ENCODE measurements around the gene LAP3.
"Not testable (repeated sequence)": the region's sequence is repeated elsewhere in the genome, so short reads cannot be mapped to it uniquely, and the experiment has no call there.

The LAP3 gene

DNA sequence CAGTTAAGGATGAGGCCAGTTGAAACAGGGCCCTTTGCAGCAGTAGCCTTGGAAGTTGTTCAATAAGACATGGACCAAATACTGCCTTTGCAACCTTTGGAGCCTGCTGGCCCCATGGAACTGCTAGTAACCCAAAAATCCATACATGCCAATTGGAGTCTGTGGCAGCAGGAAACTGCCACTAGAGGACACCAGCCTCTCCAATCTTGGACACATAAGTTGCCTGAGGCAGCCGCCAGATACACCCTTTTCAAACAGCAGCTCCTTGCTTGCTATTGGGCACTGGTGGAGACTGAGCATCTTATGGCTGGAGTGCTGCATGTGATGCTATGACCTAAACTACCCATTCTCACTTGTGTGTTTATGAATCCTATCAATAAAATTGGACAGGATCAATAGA is 14.8 kb upstream of the LAP3 start:
- DNase-seq (ENCODE audit: extremely low spot score) = peak; percentile 23
- ChIA-PET POLR2A (no interaction called here), CTCF (no interaction called here)
- TF ChIP-seq, protein P1, sequence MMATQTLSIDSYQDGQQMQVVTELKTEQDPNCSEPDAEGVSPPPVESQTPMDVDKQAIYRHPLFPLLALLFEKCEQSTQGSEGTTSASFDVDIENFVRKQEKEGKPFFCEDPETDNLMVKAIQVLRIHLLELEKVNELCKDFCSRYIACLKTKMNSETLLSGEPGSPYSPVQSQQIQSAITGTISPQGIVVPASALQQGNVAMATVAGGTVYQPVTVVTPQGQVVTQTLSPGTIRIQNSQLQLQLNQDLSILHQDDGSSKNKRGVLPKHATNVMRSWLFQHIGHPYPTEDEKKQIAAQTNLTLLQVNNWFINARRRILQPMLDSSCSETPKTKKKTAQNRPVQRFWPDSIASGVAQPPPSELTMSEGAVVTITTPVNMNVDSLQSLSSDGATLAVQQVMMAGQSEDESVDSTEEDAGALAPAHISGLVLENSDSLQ (IDR thresholded peaks at IDR 0.05) = no peak
- no peak for TF ChIP-seq HDGF (IDR thresholded peaks at IDR 0.05; ENCODE audit: borderline replicate concordance)
- TF ChIP-seq L3MBTL2 (conservative IDR thresholded peaks at IDR 0.05) = no peak
- TF ChIP-seq CTBP1 (IDR thresholded peaks at IDR 0.05; ENCODE audit: borderline replicate concordance) = no peak
- no peak for TF ChIP-seq NFRKB (IDR thresholded peaks at IDR 0.05)
- TF ChIP-seq LEF1 (IDR thresholded peaks at IDR 0.05; ENCODE audit: borderline replicate concordance) = no peak
- TF ChIP-seq ELF4 (IDR thresholded peaks at IDR 0.05) = no peak
- TF ChIP-seq FOXK2 (IDR thresholded peaks at IDR 0.05) = no peak
- no peak for TF ChIP-seq ZNF384 (IDR thresholded peaks at IDR 0.05)
- TF ChIP-seq BHLHE40 (IDR thresholded peaks at IDR 0.05; ENCODE audit: borderline replicate concordance) = no peak
- TF ChIP-seq FOXM1 (IDR thresholded peaks at IDR 0.05; ENCODE audit: borderline replicate concordance) = no peak
- no peak for TF ChIP-seq SUZ12 (IDR thresholded peaks at IDR 0.05)
- TF ChIP-seq SP1 (IDR thresholded peaks at IDR 0.05) = no peak
- TF ChIP-seq ARNT (IDR thresholded peaks at IDR 0.05) = no peak
- no peak for TF ChIP-seq FOXA1 (IDR thresholded peaks at IDR 0.05)
- TF ChIP-seq TARDBP (IDR thresholded peaks at IDR 0.05) = no peak

DNA sequence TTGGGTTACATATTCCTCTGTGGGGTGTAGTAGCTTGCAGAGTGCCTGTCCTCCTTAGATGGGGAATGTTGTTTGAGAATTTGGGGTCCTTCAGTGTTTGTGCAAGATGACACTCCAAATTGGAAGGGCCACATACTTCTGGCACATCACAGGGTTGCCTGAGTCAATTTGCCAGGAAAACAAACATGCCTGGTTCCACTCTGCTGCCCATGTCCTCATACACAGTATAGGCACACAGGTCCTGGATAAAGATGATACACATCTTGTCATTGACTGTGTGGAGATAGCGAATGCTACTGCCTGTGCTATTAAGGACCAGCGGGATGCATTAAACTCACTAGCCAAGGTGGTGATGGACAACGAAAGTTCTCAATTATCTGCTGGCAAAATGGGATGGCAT is 11.2 kb upstream of the LAP3 start:
- POLR2A ChIA-PET = no interaction called here
- DNase-seq (ENCODE audit: extremely low spot score) = no peak
- TF ChIP-seq NFRKB (IDR thresholded peaks at IDR 0.05) = no peak
- no peak for TF ChIP-seq ARNT (IDR thresholded peaks at IDR 0.05)
- TF ChIP-seq ELF4 (IDR thresholded peaks at IDR 0.05) = no peak
- TF ChIP-seq FOXK2 (IDR thresholded peaks at IDR 0.05) = no peak
- TF ChIP-seq HDGF (IDR thresholded peaks at IDR 0.05; ENCODE audit: borderline replicate concordance) = no peak
- TF ChIP-seq LEF1 (IDR thresholded peaks at IDR 0.05; ENCODE audit: borderline replicate concordance) = no peak
- no peak for TF ChIP-seq SUZ12 (IDR thresholded peaks at IDR 0.05)
- no peak for TF ChIP-seq TARDBP (IDR thresholded peaks at IDR 0.05)
- no peak for TF ChIP-seq FOXA1 (IDR thresholded peaks at IDR 0.05)
- TF ChIP-seq, protein P1 (IDR thresholded peaks at IDR 0.05) = no peak
- TF ChIP-seq SP1 (IDR thresholded peaks at IDR 0.05) = no peak
- TF ChIP-seq CTBP1 (IDR thresholded peaks at IDR 0.05; ENCODE audit: borderline replicate concordance) = no peak
- TF ChIP-seq L3MBTL2 (conservative IDR thresholded peaks at IDR 0.05) = no peak
- TF ChIP-seq ZNF384 (IDR thresholded peaks at IDR 0.05) = no peak
- TF ChIP-seq FOXM1 (IDR thresholded peaks at IDR 0.05; ENCODE audit: borderline replicate concordance) = no peak
- TF ChIP-seq BHLHE40 (IDR thresholded peaks at IDR 0.05; ENCODE audit: borderline replicate concordance) = no peak
- CTCF ChIA-PET = no interaction called here

DNA sequence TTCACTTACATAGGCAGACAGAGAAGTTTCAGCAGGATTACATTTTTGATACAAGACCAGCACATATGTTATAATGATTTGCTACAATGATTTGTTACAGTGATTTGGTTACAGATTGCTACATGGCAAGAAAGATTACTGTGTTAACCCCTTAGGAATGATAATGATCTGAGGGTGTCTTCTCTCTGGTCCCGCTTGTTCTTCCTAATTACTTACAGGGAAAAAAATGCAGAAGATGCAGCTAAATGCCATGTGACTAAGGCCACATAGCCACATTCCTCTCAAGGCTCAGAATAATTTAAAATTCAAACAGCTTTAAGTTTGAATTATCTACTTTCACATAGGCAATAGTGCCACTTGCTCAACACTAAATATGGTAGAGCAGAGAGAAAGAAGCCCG is 9.7 kb upstream of the LAP3 start:
- POLR2A ChIA-PET = no interaction called here
- CTCF ChIA-PET = no interaction called here
- no peak for DNase-seq (ENCODE audit: extremely low spot score)
- no peak for TF ChIP-seq FOXM1 (IDR thresholded peaks at IDR 0.05; ENCODE audit: borderline replicate concordance)
- no peak for TF ChIP-seq NFRKB (IDR thresholded peaks at IDR 0.05)
- TF ChIP-seq SUZ12 (IDR thresholded peaks at IDR 0.05) = no peak
- TF ChIP-seq TARDBP (IDR thresholded peaks at IDR 0.05) = no peak
- no peak for TF ChIP-seq BHLHE40 (IDR thresholded peaks at IDR 0.05; ENCODE audit: borderline replicate concordance)
- TF ChIP-seq ELF4 (IDR thresholded peaks at IDR 0.05) = no peak
- TF ChIP-seq ARNT (IDR thresholded peaks at IDR 0.05) = no peak
- TF ChIP-seq LEF1 (IDR thresholded peaks at IDR 0.05; ENCODE audit: borderline replicate concordance) = no peak
- no peak for TF ChIP-seq FOXA1 (IDR thresholded peaks at IDR 0.05)
- no peak for TF ChIP-seq CTBP1 (IDR thresholded peaks at IDR 0.05; ENCODE audit: borderline replicate concordance)
- TF ChIP-seq FOXK2 (IDR thresholded peaks at IDR 0.05) = no peak
- no peak for TF ChIP-seq ZNF384 (IDR thresholded peaks at IDR 0.05)
- no peak for TF ChIP-seq SP1 (IDR thresholded peaks at IDR 0.05)

DNA sequence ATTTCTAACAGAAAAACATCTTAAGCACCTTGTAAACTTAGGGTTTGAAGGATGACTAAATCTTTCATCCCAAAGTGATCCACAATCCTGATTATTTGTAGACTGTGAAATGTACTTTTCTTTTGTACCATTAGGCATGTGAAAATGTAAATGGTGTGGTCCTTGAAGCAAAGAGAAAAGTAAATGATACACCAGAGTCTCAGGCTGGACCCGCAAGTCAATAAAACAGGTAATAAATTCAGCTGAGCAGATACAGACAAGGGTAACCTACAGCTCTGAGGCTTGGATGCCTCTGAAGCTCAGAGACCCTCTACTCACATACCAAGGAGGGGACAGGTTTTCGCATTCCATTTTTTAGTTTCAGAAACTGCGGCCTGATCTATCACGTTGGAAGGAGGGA is 2.8 kb upstream of the LAP3 start:
- CTCF ChIA-PET = interaction anchor here (0.6 to 0.7 kb wide), 2 partner anchors 25 to 1499 kb away, joined by 3 read pairs; no protein-coding TSS in a partner anchor
- no peak for DNase-seq (ENCODE audit: extremely low spot score)
- no peak for TF ChIP-seq SP1 (IDR thresholded peaks at IDR 0.05)
- TF ChIP-seq CTBP1 (IDR thresholded peaks at IDR 0.05; ENCODE audit: borderline replicate concordance) = no peak
- TF ChIP-seq, protein P1 (IDR thresholded peaks at IDR 0.05) = no peak
- no peak for TF ChIP-seq BHLHE40 (IDR thresholded peaks at IDR 0.05; ENCODE audit: borderline replicate concordance)
- no peak for TF ChIP-seq NFRKB (IDR thresholded peaks at IDR 0.05)
- no peak for TF ChIP-seq ARNT (IDR thresholded peaks at IDR 0.05)
- TF ChIP-seq HDGF (IDR thresholded peaks at IDR 0.05; ENCODE audit: borderline replicate concordance) = no peak
- TF ChIP-seq FOXA1 (IDR thresholded peaks at IDR 0.05) = no peak
- TF ChIP-seq L3MBTL2 (conservative IDR thresholded peaks at IDR 0.05) = no peak
- no peak for TF ChIP-seq SUZ12 (IDR thresholded peaks at IDR 0.05)
- TF ChIP-seq FOXK2 (IDR thresholded peaks at IDR 0.05) = no peak
- TF ChIP-seq FOXM1 (IDR thresholded peaks at IDR 0.05; ENCODE audit: borderline replicate concordance) = no peak
- no peak for TF ChIP-seq ELF4 (IDR thresholded peaks at IDR 0.05)
- no peak for TF ChIP-seq TARDBP (IDR thresholded peaks at IDR 0.05)
- no peak for TF ChIP-seq LEF1 (IDR thresholded peaks at IDR 0.05; ENCODE audit: borderline replicate concordance)
- no peak for TF ChIP-seq ZNF384 (IDR thresholded peaks at IDR 0.05)
- POLR2A ChIA-PET = interaction anchor here (0.7 kb wide), 1 partner anchor 459 kb away, joined by 3 read pairs; no protein-coding TSS in a partner anchor

DNA sequence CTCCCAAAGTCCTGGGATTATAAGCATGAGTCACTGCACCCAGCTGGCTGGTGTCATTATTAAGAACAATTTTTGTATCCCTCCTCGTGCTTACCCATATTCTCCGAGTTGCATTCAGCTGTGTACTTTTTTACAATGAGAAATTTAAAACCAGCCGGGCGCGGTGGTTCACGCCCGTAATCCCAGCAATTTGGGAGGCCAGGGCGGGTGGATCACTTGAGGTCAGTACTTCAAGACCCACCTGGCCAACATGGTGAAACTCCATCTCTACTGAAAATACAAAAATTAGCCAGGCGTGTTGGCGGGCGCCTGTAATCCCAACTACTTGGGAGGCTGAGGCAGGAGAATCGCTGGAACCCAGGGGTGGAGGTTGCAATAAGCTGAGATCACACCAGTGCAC is 1.8 kb upstream of the LAP3 start:
- DNase-seq (ENCODE audit: extremely low spot score) = not testable (repeated sequence)
- ChIA-PET CTCF (interaction anchor here (0.6 kb wide), 1 partner anchor 481 kb away, joined by 3 read pairs; no protein-coding TSS in a partner anchor), POLR2A (interaction anchor here (1.3 kb wide), 1 partner anchor 39 kb away, joined by 3 read pairs; the partner anchor contains the start of gene MED28)
